HFF-Myc (cell line): ENCODE results near the gene CARD10.

Experiments used
- DNase-seq: peaks from one replicate; pipeline ENCODE4 v3.0.0-alpha.2; 2011; ENCODE audit warnings: low read depth; ENCODE audit errors: extremely low read depth
- H3K4me3 ChIP-seq: replicated peaks from 2 replicates; pipeline ENCODE4 v1.5.1; 2011; ENCODE audit warnings: low read depth, mild to moderate bottlenecking, control low read depth, low read length
- CTCF ChIP-seq: IDR thresholded peaks from 2 replicates; pipeline ENCODE4 v1.5.1; 2012; ENCODE audit warnings: mild to moderate bottlenecking, low read depth, low read length, control low read depth; ENCODE audit errors: missing control alignments

CARD10 gene

GRCh38 chr22:37453696-37454095, 65.5 kb downstream of the CARD10 start:
- no peak overlapping the region for H3K4me3 ChIP-seq
- no peak for TF ChIP-seq CTCF
- DNase-seq: no peak

- no peak for TF ChIP-seq CTCF
- H3K4me3 ChIP-seq: no peak overlapping the region
- no peak for DNase-seq
Measured at GRCh38 chr22:37451218-37451617, 68.0 kb downstream of the CARD10 start.

- TF ChIP-seq CTCF: no peak
- no peak for DNase-seq
- no peak overlapping the region for H3K4me3 ChIP-seq
Measured at GRCh38 chr22:37449331-37450001, 69.7 kb downstream of the CARD10 start.

- no peak for TF ChIP-seq CTCF
- no peak for DNase-seq
- H3K4me3 ChIP-seq: no peak overlapping the region
Measured at GRCh38 chr22:37448516-37449127, 70.6 kb downstream of the CARD10 start.

- H3K4me3 ChIP-seq: no peak overlapping the region
- DNase-seq: no peak
- no peak for TF ChIP-seq CTCF
Measured at GRCh38 chr22:37445501-37445900, 73.7 kb downstream of the CARD10 start.

- no peak overlapping the region for H3K4me3 ChIP-seq
- no peak for DNase-seq
- TF ChIP-seq CTCF: no peak
Measured at GRCh38 chr22:37443977-37444376, 75.2 kb downstream of the CARD10 start.

GRCh38 chr22:37443086-37443485, 76.1 kb downstream of the CARD10 start:
- no peak for DNase-seq
- H3K4me3 ChIP-seq: no peak overlapping the region
- TF ChIP-seq CTCF: no peak
